H1 (cell line): ENCODE measurements around the gene USP8. TPM values are rescaled to one million over a fixed set of nuclear protein-coding genes. Genes with fewer than 3 reads are reported as not detected.

Source experiments
- CTCF ChIA-PET: fragments of 300-600 bp; sonication (Branson Sonifier 250); formaldehyde crosslinking; loops from one replicate; lab custom pipeline; 2021; ENCODE audit not compliant: partially characterized antibody; lab: Charles Lee
- POLR2A ChIA-PET: fragments of 300-600 bp; sonication (Branson Sonifier 250); formaldehyde crosslinking; loops from one replicate; lab custom pipeline; 2021; ENCODE audit warnings: inconsistent platforms; ENCODE audit not compliant: partially characterized antibody; lab: Charles Lee
- DNase-seq, 2 experiments: peaks; one replicate each; pipeline versions ENCODE4 v3.0.0 to v3.0.0-alpha.2; 2010 to 2022; ENCODE audit warnings: low spot score in 2 of 2, low read depth in 1 of 2, mixed read lengths in 1 of 2
- FAIRE-seq: peaks from 2 replicates; lab custom pipeline; 2011; peaks lifted over from hg19 to GRCh38; lab: Jason Lieb, UNC
- H2AFZ ChIP-seq: 2 replicates; pipeline ENCODE4 v1.8.1; 2012; ENCODE audit warnings: low read length, inconsistent platforms
- H2AK5ac ChIP-seq: 2 replicates; pipeline ENCODE4 v1.6.1; 2013; ENCODE audit warnings: low read depth, low read length
- H2BK120ac ChIP-seq: replicated peaks from 2 replicates; pipeline ENCODE3; 2013; ENCODE audit warnings: low read depth, low read length, inconsistent platforms
- H2BK12ac ChIP-seq: 2 replicates; pipeline ENCODE4 v1.6.1; 2013; ENCODE audit warnings: low read depth, low read length
- H2BK15ac ChIP-seq: 2 replicates; pipeline ENCODE4 v1.6.1; 2013; ENCODE audit warnings: low read length
- H2BK20ac ChIP-seq: 2 replicates; pipeline ENCODE4 v1.6.1; 2013; ENCODE audit warnings: low read length
- H2BK5ac ChIP-seq: 2 replicates; pipeline ENCODE4 v1.6.1; 2013; ENCODE audit warnings: low read depth, low read length
- H3K14ac ChIP-seq: 2 replicates; pipeline ENCODE4 v1.6.1; 2013; ENCODE audit warnings: inconsistent platforms; ENCODE audit not compliant: insufficient read length
- H3K18ac ChIP-seq: 2 replicates; pipeline ENCODE4 v1.6.1; 2013; ENCODE audit warnings: low read length; ENCODE audit errors: extremely low read depth
- H3K23ac ChIP-seq: 2 replicates; pipeline ENCODE4 v1.6.1; 2013; ENCODE audit warnings: inconsistent platforms; ENCODE audit not compliant: insufficient read length
- H3K23me2 ChIP-seq: 2 replicates; pipeline ENCODE4 v1.6.1; 2013; ENCODE audit warnings: low read depth, low read length
- H3K27ac ChIP-seq: 2 replicates; pipeline ENCODE4 v1.6.1; 2011; ENCODE audit warnings: low read depth, low read length, inconsistent platforms
- H3K27me3 ChIP-seq, 4 experiments: replicated peaks in 1 of 4; 1 replicate in 1 of 4; 2 replicates in 3 of 4; pipeline versions ENCODE4 v1.6.1 to v1.8.1; 2011 to 2013; ENCODE audit warnings: low read length in 3 of 4, mild to moderate bottlenecking in 3 of 4, inconsistent platforms in 2 of 4, mixed read lengths in 2 of 4, moderate library complexity in 1 of 4; ENCODE audit not compliant: control insufficient read depth in 3 of 4, insufficient read depth in 3 of 4; ENCODE audit errors: extremely low read depth in 1 of 4
- H3K36me3 ChIP-seq, 4 experiments: 2 replicates each; pipeline versions ENCODE4 v1.6.1 to v1.8.1; 2011 to 2013; ENCODE audit warnings: mild to moderate bottlenecking in 4 of 4, low read length in 3 of 4, moderate library complexity in 2 of 4, control low read depth in 1 of 4, inconsistent platforms in 1 of 4; ENCODE audit not compliant: insufficient read depth in 4 of 4, control insufficient read depth in 2 of 4
- H3K4ac ChIP-seq: replicated peaks from 2 replicates; pipeline ENCODE3; 2013; ENCODE audit warnings: low read length, low read depth, mixed read lengths, inconsistent platforms; ENCODE audit not compliant: insufficient read length
- H3K4me1 ChIP-seq, 4 experiments: replicated peaks in 1 of 4; 1 replicate in 1 of 4; 2 replicates in 3 of 4; pipeline versions ENCODE4 v1.6.1 to v1.8.1; 2011 to 2013; ENCODE audit warnings: low read length in 3 of 4, inconsistent platforms in 2 of 4, mixed read lengths in 1 of 4; ENCODE audit not compliant: insufficient read depth in 4 of 4, control insufficient read depth in 3 of 4
- H3K4me2 ChIP-seq, 2 experiments: 2 replicates each; pipeline versions ENCODE4 v1.6.1 to v1.8.1; 2011 to 2013; ENCODE audit warnings: low read depth in 2 of 2, low read length in 2 of 2, control low read depth in 1 of 2, inconsistent platforms in 1 of 2, mild to moderate bottlenecking in 1 of 2; ENCODE audit not compliant: insufficient read depth in 1 of 2
- H3K4me3 ChIP-seq, 4 experiments: fragments of 200-600, 300-600 bp in 1 of 4; sonication (generic), shearing (Covaris generic), sonication (Bioruptor Twin) in 1 of 4; 2 replicates each; pipeline versions ENCODE4 v1.5.1 to v1.8.1; 2011 to 2016; ENCODE audit warnings: low read length in 4 of 4, low read depth in 3 of 4, control low read depth in 2 of 4, inconsistent platforms in 2 of 4, mild to moderate bottlenecking in 2 of 4, mixed read lengths in 1 of 4, moderate library complexity in 1 of 4; ENCODE audit not compliant: insufficient read depth in 2 of 4; ENCODE audit errors: extremely low read depth in 1 of 4
- H3K56ac ChIP-seq: replicated peaks from 2 replicates; pipeline ENCODE3; 2013; ENCODE audit warnings: low read depth, mild to moderate bottlenecking, mixed read lengths, low read length, inconsistent platforms; ENCODE audit not compliant: insufficient read length
- H3K79me1 ChIP-seq: 2 replicates; pipeline ENCODE4 v1.6.1; 2013; ENCODE audit warnings: low read depth, low read length, control low read depth
- H3K79me2 ChIP-seq, 2 experiments: 2 replicates each; pipeline versions ENCODE4 v1.6.1 to v1.8.1; 2012 to 2013; ENCODE audit warnings: low read length in 2 of 2, mild to moderate bottlenecking in 2 of 2, inconsistent platforms in 1 of 2; ENCODE audit not compliant: insufficient read depth in 2 of 2, control insufficient read depth in 1 of 2
- H3K9ac ChIP-seq, 4 experiments: replicated peaks in 1 of 4; 1 replicate in 1 of 4; 2 replicates in 3 of 4; pipeline versions ENCODE4 v1.6.1 to v1.8.1; 2011 to 2013; ENCODE audit warnings: low read depth in 3 of 4, low read length in 3 of 4, control low read depth in 2 of 4, mild to moderate bottlenecking in 2 of 4, moderate library complexity in 2 of 4, inconsistent platforms in 1 of 4; ENCODE audit errors: extremely low read depth in 1 of 4
- H3K9me3 ChIP-seq, 2 experiments: 2 replicates each; pipeline versions ENCODE4 v1.6.1 to v1.8.1; 2012 to 2013; ENCODE audit warnings: mild to moderate bottlenecking in 2 of 2, moderate library complexity in 2 of 2, control low read depth in 1 of 2, inconsistent platforms in 1 of 2, low read depth in 1 of 2, low read length in 1 of 2, mixed read lengths in 1 of 2; ENCODE audit not compliant: insufficient read depth in 2 of 2
- H4K20me1 ChIP-seq, 2 experiments: replicated peaks in 1 of 2; 2 replicates each; pipeline versions ENCODE3 to v1.8.1; 2011 to 2013; ENCODE audit warnings: inconsistent platforms in 2 of 2, low read length in 2 of 2, mild to moderate bottlenecking in 1 of 2; ENCODE audit not compliant: insufficient read depth in 2 of 2, control insufficient read depth in 1 of 2
- H4K5ac ChIP-seq: 2 replicates; pipeline ENCODE4 v1.6.1; 2013; ENCODE audit warnings: low read length, low read depth, mixed read lengths, inconsistent platforms; ENCODE audit not compliant: insufficient read length
- H4K8ac ChIP-seq: 2 replicates; pipeline ENCODE4 v1.8.0; 2013; ENCODE audit warnings: mild to moderate bottlenecking, moderate library complexity, low read length, inconsistent platforms; ENCODE audit not compliant: insufficient read depth; ENCODE audit errors: extremely low read depth
- H4K91ac ChIP-seq: replicated peaks from 2 replicates; pipeline ENCODE3; 2013; ENCODE audit warnings: low read length, mixed read lengths, inconsistent platforms; ENCODE audit not compliant: insufficient read length
- ASH2L ChIP-seq: fragments of 200-600, 300-600 bp; sonication (generic); IDR thresholded peaks from one replicate; pipeline ENCODE4 v1.7.1; 2017; ENCODE audit warnings: low read length
- BACH1 ChIP-seq: IDR thresholded peaks from 2 replicates; pipeline ENCODE4 v1.6.1; 2012; ENCODE audit warnings: low read length, improper control_type of control experiment
- CBX5 ChIP-seq: fragments of 300-800, 300-1000 bp; sonication (generic); IDR thresholded peaks from 2 replicates; pipeline ENCODE4 v1.7.1; 2016; ENCODE audit warnings: antibody characterized with exemption, low read length, low read depth
- E2F6 ChIP-seq: IDR thresholded peaks from 2 replicates; pipeline ENCODE4 v1.6.1; 2012; ENCODE audit warnings: inconsistent platforms
- HDAC2 ChIP-seq, 2 experiments: fragments of 300-600 bp in 1 of 2; sonication (generic) in 1 of 2; IDR thresholded peaks; 2 replicates each; pipeline ENCODE4 v1.6.1; 2011 to 2012; ENCODE audit warnings: low read depth in 2 of 2, low read length in 2 of 2, mild to moderate bottlenecking in 2 of 2, moderate library complexity in 2 of 2, borderline replicate concordance in 1 of 2, inconsistent platforms in 1 of 2
- KDM5A ChIP-seq: fragments of 200-600 bp; IDR thresholded peaks from 2 replicates; pipeline ENCODE4 v1.7.1; 2012; ENCODE audit warnings: mild to moderate bottlenecking, low read length, inconsistent platforms, mixed read lengths
- MAX ChIP-seq: IDR thresholded peaks from 2 replicates; pipeline ENCODE4 v1.6.1; 2012; ENCODE audit warnings: inconsistent platforms
- NRF1 ChIP-seq: IDR thresholded peaks from 2 replicates; pipeline ENCODE4 v1.6.1; 2011; ENCODE audit warnings: mild to moderate bottlenecking, low read depth, low read length, improper control_type of control experiment
- POLR2A ChIP-seq, 2 experiments: IDR thresholded peaks; 1 replicate in 1 of 2; 2 replicates in 1 of 2; pipeline ENCODE4 v1.6.1; 2011; ENCODE audit warnings: low read depth in 2 of 2, low read length in 2 of 2, mild to moderate bottlenecking in 2 of 2; ENCODE audit errors: control extremely low read depth in 1 of 2
- POLR2AphosphoS5 ChIP-seq: IDR thresholded peaks from 2 replicates; pipeline ENCODE4 v1.6.1; 2011; ENCODE audit warnings: low read depth, low read length
- RFX5 ChIP-seq: IDR thresholded peaks from 2 replicates; pipeline ENCODE4 v1.6.1; 2011; ENCODE audit warnings: low read depth, low read length, improper control_type of control experiment, borderline replicate concordance
- SIN3A ChIP-seq, 2 experiments: IDR thresholded peaks in 1 of 2; conservative IDR thresholded peaks in 1 of 2; 2 replicates each; pipeline ENCODE4 v1.6.1; 2011 to 2012; ENCODE audit warnings: low read length in 2 of 2, improper control_type of control experiment in 1 of 2, low read depth in 1 of 2, mild to moderate bottlenecking in 1 of 2
- TEAD4 ChIP-seq: IDR thresholded peaks from 2 replicates; pipeline ENCODE4 v1.6.1; 2012; ENCODE audit warnings: low read depth, low read length, inconsistent platforms, mixed read lengths
- WGBS, 2 experiments: shearing (Covaris generic) in 1 of 2; methylation state at CpG; one replicate each; pipeline versions ENCODE4 v1.1.6 to v1.1.7; 2013 to 2015; ENCODE audit warnings: low lambda C conversion rate in 2 of 2, mixed read lengths in 2 of 2, inconsistent platforms in 1 of 2, low coverage in 1 of 2, missing lambda C conversion rate in 1 of 2; ENCODE audit not compliant: insufficient replicate concordance in 2 of 2, insufficient coverage in 1 of 2, insufficient read length in 1 of 2; ENCODE audit errors: extremely low coverage in 1 of 2, missing lambda C conversion rate in 1 of 2; 5-methylcytosine and 5-hydroxymethylcytosine counted together
- polyA plus RNA-seq, 7 experiments: library from polyadenylated mRNA; depleted of rRNA in 3 of 7; stranded (reverse) in 5 of 7; unstranded in 2 of 7; fragments of >200 nt in 5 of 7; fragments of 200-250 nt in 2 of 7; gene quantifications; 1 replicate in 5 of 7; 2 replicates in 1 of 7; 4 replicates in 1 of 7; pipeline versions ENCODE4 v1.2.1 to v1.2.3, GENCODE V29; 2011 to 2013; ENCODE audit warnings: missing spikeins in 2 of 7, mixed read lengths in 2 of 7
- total RNA-seq: library from RNA; stranded (reverse); fragmentation: NEBNext Ultra II Directional; extraction: Animal tissue kit (Norgen Biotek cat#: 25700); gene quantifications from 2 replicates; pipeline ENCODE4 v1.2.1, GENCODE V29; 2021

The USP8 gene
- total and polyA plus RNA-seq, 2 of the 8 experiments (the other 6 are each of a cell fraction or from before 2014, with no cell fraction given): 19.9 to 66.2 TPM

DNA sequence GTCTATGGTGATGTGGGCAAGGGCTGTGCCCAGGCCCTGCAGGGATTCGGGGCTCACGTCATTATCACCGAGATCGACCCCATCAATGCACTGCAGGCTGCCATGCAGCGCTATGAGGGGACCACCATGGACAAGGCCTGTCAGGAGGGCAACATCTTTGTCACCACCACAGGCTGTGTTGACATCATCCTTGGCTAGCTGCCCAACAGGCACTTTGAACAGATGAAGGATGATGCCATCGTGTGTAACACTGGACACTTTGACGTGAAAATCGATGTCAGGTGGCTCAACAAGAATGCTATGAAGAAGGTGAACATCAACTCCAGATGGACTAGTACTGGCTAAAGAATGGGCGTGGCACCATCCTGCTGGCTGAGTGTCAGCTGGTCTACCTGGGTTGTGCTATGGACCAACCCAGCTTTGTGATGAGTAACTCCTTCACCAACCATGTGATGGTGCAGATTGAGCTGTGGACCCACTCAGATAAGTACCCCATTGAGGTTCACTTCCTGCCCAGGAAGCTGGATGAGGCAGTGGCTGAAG is 6.1 kb upstream of the USP8 start:
- Histone ChIP-seq H3K79me2 (no peaks in the 10 kb centered on the region), H2AFZ (no peak overlapping the region), H4K91ac (no peak overlapping the region), H3K79me1 (no peaks in the 10 kb centered on the region), H4K20me1 (no peaks in the 10 kb centered on the region), H3K9ac (no peak overlapping the region), H2AK5ac (no peak overlapping the region), H2BK20ac (no peak overlapping the region), H2BK15ac (no peak overlapping the region), H2BK12ac (no peak overlapping the region), H3K4ac (no peak overlapping the region), H3K9me3 (no peaks in the 10 kb centered on the region), H2BK5ac (no peak overlapping the region), H3K56ac (no peak overlapping the region), H3K14ac (no peak overlapping the region), H3K4me1 (no peaks in the 10 kb centered on the region), H3K36me3 (no peaks in the 10 kb centered on the region), H3K23ac (no peak overlapping the region), H2BK120ac (no peak overlapping the region), H3K27ac (no peak overlapping the region), H3K23me2 (no peaks in the 10 kb centered on the region; the same call in 1 of the 2 replicates), H4K8ac (no peak overlapping the region), H3K4me3 (no peak overlapping the region), H4K5ac (no peak overlapping the region), H3K27me3 (no peaks in the 10 kb centered on the region; a peak in 2 of 7 replicates), H3K4me2 (no peak overlapping the region), H3K18ac (no peak overlapping the region)
- FAIRE-seq: no peak
- WGBS, 2 experiments: 97% methylated on average over 9 of the region's 9 CpGs; no CpG with 5 or more reads in 1 of the 2 experiments
- DNase-seq: no peak
- CTCF ChIA-PET: no interaction called here
- POLR2A ChIA-PET: interaction anchor here (1.2 kb wide), 1 partner anchor 11 kb away, joined by 4 read pairs; no protein-coding TSS in a partner anchor
- TF ChIP-seq POLR2AphosphoS5: no peak
- no peak for TF ChIP-seq E2F6
- no peak for TF ChIP-seq HDAC2 (IDR thresholded peaks at IDR 0.05; ENCODE audit: borderline replicate concordance in 1 of 2, low read depth in 2 of 2, low read length in 2 of 2)
- TF ChIP-seq BACH1: no peak
- TF ChIP-seq SIN3A (conservative IDR thresholded peaks at IDR 0.05 in 1 of 2, IDR thresholded peaks at IDR 0.05 in 1 of 2; ENCODE audit: low read depth in 1 of 2, low read length in 2 of 2): no peak
- TF ChIP-seq KDM5A: no peak
- no peak for TF ChIP-seq TEAD4
- no peak for TF ChIP-seq NRF1
- no peak for TF ChIP-seq POLR2A (IDR thresholded peaks at IDR 0.05; ENCODE audit: control extremely low read depth in 1 of 2, low read depth in 2 of 2, low read length in 2 of 2)
- no peak for TF ChIP-seq RFX5
- no peak for TF ChIP-seq CBX5
- no peak for TF ChIP-seq MAX
- no peak for TF ChIP-seq ASH2L
